HepG2 (cell line): Measurements from ENCODE around the gene EFL1. TPM values are rescaled to one million over a fixed set of nuclear protein-coding genes. Genes with fewer than 3 reads are reported as not detected.
A peak's percentile ranks its signal among the peaks of the same experiment; 100 is the strongest.

Source experiments
- ATAC-seq: fragments of 200-7000 bp; cut with Tn5 transposase; 3 replicates; pipeline ENCODE4 v1.9.1; 2020; ENCODE audit warnings: mild to moderate bottlenecking, moderate library complexity
- BruUV-seq: library from RNA; stranded (reverse); fragments of 400-500 nt; replicated peaks from 2 replicates; lab custom pipeline; 2021; lab: Mats Ljungman, UMichigan
- CTCF ChIA-PET: fragments of 300-600 bp; formaldehyde crosslinking; extraction: SDS; loops from one replicate; lab custom pipeline; 2021; ENCODE audit warnings: low total read pairs, inconsistent platforms, low intra/inter-chr PET ratio; lab: Yijun Ruan, JAX
- POLR2A ChIA-PET: fragments of 350-600 bp; sonication (Branson Sonifier 250); formaldehyde crosslinking; loops from one replicate; lab custom pipeline; 2020; ENCODE audit warnings: antibody characterized with exemption, inconsistent platforms; lab: Yijun Ruan, JAX
- DNase-seq: peaks from one replicate; pipeline ENCODE4 v3.0.0-alpha.2; 2015; ENCODE audit warnings: low spot score
- FAIRE-seq: peaks from 3 replicates; lab custom pipeline; 2011; peaks lifted over from hg19 to GRCh38; lab: Jason Lieb, UNC
- H2AFZ ChIP-seq: one replicate; pipeline ENCODE4 v1.6.1; 2011; ENCODE audit warnings: low read length, inconsistent platforms
- H3K27ac ChIP-seq: fragments of 300-600 bp; 3 replicates; pipeline ENCODE4 v1.8.0; 2011; ENCODE audit warnings: mixed run types, mild to moderate bottlenecking, mixed read lengths, low read length, inconsistent platforms; ENCODE audit not compliant: insufficient read depth; ENCODE audit errors: extremely low read length
- H3K27me3 ChIP-seq, 2 experiments: fragments of 200-600 bp in 1 of 2; 2 replicates in 1 of 2; 3 replicates in 1 of 2; pipeline versions ENCODE4 v1.6.0 to v1.8.0; 2011; ENCODE audit warnings: low read length in 2 of 2, mild to moderate bottlenecking in 2 of 2, moderate library complexity in 2 of 2, inconsistent platforms in 1 of 2; ENCODE audit not compliant: insufficient read depth in 2 of 2, control insufficient read depth in 1 of 2
- H3K36me3 ChIP-seq, 2 experiments: fragments of 200-600 bp in 1 of 2; replicated peaks in 1 of 2; 2 replicates in 1 of 2; 3 replicates in 1 of 2; pipeline versions ENCODE4 v1.5.1 to v1.8.0; 2011; ENCODE audit warnings: low read length in 2 of 2, inconsistent platforms in 1 of 2; ENCODE audit not compliant: insufficient read depth in 2 of 2, control insufficient read depth in 1 of 2
- H3K4me1 ChIP-seq: 2 replicates; pipeline ENCODE4 v1.5.1; 2012; ENCODE audit warnings: low read length, inconsistent platforms; ENCODE audit not compliant: insufficient read depth
- H3K4me2 ChIP-seq: 2 replicates; pipeline ENCODE4 v1.6.0; 2011; ENCODE audit warnings: low read depth, low read length, inconsistent platforms
- H3K4me3 ChIP-seq, 3 experiments: fragments of 200-600 bp in 1 of 3; sonication (generic), shearing (Covaris generic) in 1 of 3; replicated peaks in 1 of 3; 2 replicates each; pipeline ENCODE4 v1.5.1; 2011 to 2016; ENCODE audit warnings: low read length in 3 of 3, inconsistent platforms in 2 of 3, low read depth in 2 of 3, mild to moderate bottlenecking in 2 of 3, control low read depth in 1 of 3, mixed read lengths in 1 of 3; ENCODE audit not compliant: insufficient read depth in 1 of 3
- H3K79me2 ChIP-seq: one replicate; pipeline ENCODE4 v1.6.1; 2011; ENCODE audit warnings: low read length, inconsistent platforms; ENCODE audit not compliant: insufficient read depth
- H3K9ac ChIP-seq: 2 replicates; pipeline ENCODE4 v1.6.0; 2011; ENCODE audit warnings: mild to moderate bottlenecking, low read depth, low read length, inconsistent platforms; ENCODE audit not compliant: insufficient read depth
- H3K9me3 ChIP-seq: 2 replicates; pipeline ENCODE4 v1.5.1; 2012; ENCODE audit warnings: mild to moderate bottlenecking, low read length
- H4K20me1 ChIP-seq: 2 replicates; pipeline ENCODE4 v1.6.0; 2011; ENCODE audit warnings: inconsistent platforms, mild to moderate bottlenecking, low read length, moderate library complexity; ENCODE audit not compliant: insufficient read depth
- ATF7 ChIP-seq, 2 experiments: fragments of 450-650 bp in 1 of 2; sonication (generic) in 1 of 2; formaldehyde crosslinking in 1 of 2; IDR thresholded peaks; 2 replicates each; pipeline versions ENCODE4 v1.4.0 to v1.6.1; 2016 to 2020; ENCODE audit warnings: antibody characterized with exemption in 1 of 2, mild to moderate bottlenecking in 1 of 2, missing genetic modification reagents in 1 of 2
- FLYWCH1 ChIP-seq: sonication (generic); formaldehyde crosslinking; IDR thresholded peaks from 2 replicates; pipeline ENCODE4 v1.8.1; 2023; ENCODE audit warnings: mild to moderate bottlenecking, missing genetic modification reagents
- FOXM1 ChIP-seq: sonication (generic); formaldehyde crosslinking; IDR thresholded peaks from 2 replicates; pipeline ENCODE4 v1.5.0; 2020; ENCODE audit warnings: missing genetic modification reagents
- KDM4B ChIP-seq: sonication (generic); formaldehyde crosslinking; IDR thresholded peaks from 2 replicates; pipeline ENCODE4 v1.4.0; 2020; ENCODE audit warnings: missing genetic modification reagents
- ZFP82 ChIP-seq: sonication (generic); formaldehyde crosslinking; IDR thresholded peaks from 2 replicates; pipeline ENCODE4 v1.5.1; 2020; ENCODE audit warnings: mild to moderate bottlenecking, missing genetic modification reagents, borderline replicate concordance
- ZNF670 ChIP-seq: sonication (generic); formaldehyde crosslinking; IDR thresholded peaks from 2 replicates; pipeline ENCODE4 v1.8.0; 2022; ENCODE audit warnings: mild to moderate bottlenecking, missing genetic modification reagents, borderline replicate concordance
- WGBS: methylation state at CpG from one replicate; pipeline ENCODE4 v1.1.6; 2017; ENCODE audit warnings: low lambda C conversion rate; 5-methylcytosine and 5-hydroxymethylcytosine counted together
- in situ Hi-C: cut with HindIII; loops from 2 replicates; pipeline ENCODE4 v1.10.0; 2017; ENCODE audit warnings: low pct_unique_long_range_greater_than_20kb; ENCODE audit not compliant: extremely low pct_ligation_motif_present
- intact Hi-C: fragments of 100-400 bp; cut with micrococcal nuclease; formaldehyde crosslinking; loops from one replicate; pipeline ENCODE4 v1.10.0; 2022; ENCODE audit not compliant: unreplicated experiment
- polyA plus RNA-seq, 8 experiments: library from polyadenylated mRNA; depleted of rRNA in 3 of 8; stranded (reverse) in 7 of 8; unstranded in 1 of 8; fragments of >200 nt; fragmentation: Illumina TruSeq in 4 of 8; extraction: Trizol in 4 of 8; gene quantifications; 2 replicates each; pipeline versions ENCODE4 v1.2.1 to v1.2.3, GENCODE V29; 2011 to 2016; ENCODE audit warnings: low read depth in 4 of 8, missing spikeins in 1 of 8, mixed read lengths in 1 of 8; ENCODE audit not compliant: insufficient read depth in 1 of 8
- total RNA-seq, 5 experiments: library from RNA; depleted of rRNA; stranded (reverse); fragments of >200 nt; fragmentation: Illumina TruSeq; extraction: Trizol; gene quantifications; 2 replicates each; pipeline ENCODE4 v1.2.3, GENCODE V29; 2016; ENCODE audit warnings: low read depth in 1 of 5

The EFL1 gene
- total and polyA plus RNA-seq, 2 of the 13 experiments (the other 11 are each of a cell fraction or from before 2014, with no cell fraction given) = 6.4 to 12.0 TPM

GRCh38 chr15:82168757-82169156 lies 93.8 kb downstream of the EFL1 start:
- ATAC-seq (no peak), DNase-seq (no peak), FAIRE-seq (no peak)
- no peak for TF ChIP-seq ZNF670
- TF ChIP-seq KDM4B (CRISPR knock-in tag) = no peak
- no peak for TF ChIP-seq FLYWCH1 (CRISPR knock-in tag)
- TF ChIP-seq ZFP82 (CRISPR knock-in tag) = no peak
- ChIA-PET CTCF (no interaction called here), POLR2A (no interaction called here)
- H3K27me3 ChIP-seq = no peaks in the 10 kb centered on the region
- H4K20me1 ChIP-seq = no peaks in the 10 kb centered on the region
- in situ Hi-C loops = no loop called here
- BruUV-seq = no TSS peak
- no peak overlapping the region for H3K9ac ChIP-seq
- intact Hi-C loops = no loop called here
- H3K4me2 ChIP-seq = no peak overlapping the region
- no peaks in the 10 kb centered on the region for H3K4me1 ChIP-seq
- no peak overlapping the region for H2AFZ ChIP-seq
- peaks cover 0 to 3% of the 10 kb centered on the region in 2 experiments; a peak in 1 of 5 replicates for H3K36me3 ChIP-seq
- no peaks in the 10 kb centered on the region for H3K79me2 ChIP-seq
- 100% methylated on average over 2 of the region's 2 CpGs for WGBS
- H3K4me3 ChIP-seq = no peak overlapping the region
- no peak overlapping the region for H3K27ac ChIP-seq
- H3K9me3 ChIP-seq = no peaks in the 10 kb centered on the region

DNA sequence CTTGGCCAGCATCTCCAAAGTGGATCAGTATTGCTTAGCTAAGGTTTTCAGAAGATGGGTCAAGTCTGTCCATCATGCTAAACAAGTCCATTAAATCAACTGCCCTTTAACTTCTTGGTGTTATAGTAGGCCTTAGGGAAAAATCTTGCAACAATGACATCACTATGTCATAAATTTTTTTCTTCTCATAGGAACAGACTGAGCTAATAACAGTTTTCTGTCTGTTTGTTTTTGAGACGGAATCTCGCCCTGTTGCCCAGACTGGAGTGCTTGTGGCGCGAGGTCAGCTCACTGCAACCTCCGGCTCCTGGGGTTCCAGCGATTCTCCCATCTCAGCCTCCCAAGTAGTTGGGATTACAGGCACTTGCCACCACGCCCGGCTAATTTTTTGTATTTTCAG lies 94.2 kb downstream of the EFL1 start:
- intact Hi-C loops (no loop called here), in situ Hi-C loops (no loop called here)
- H3K27ac ChIP-seq = no peak overlapping the region
- no TSS peak for BruUV-seq
- no peaks in the 10 kb centered on the region for H3K4me1 ChIP-seq
- no peaks in the 10 kb centered on the region for H3K27me3 ChIP-seq
- no peaks in the 10 kb centered on the region for H4K20me1 ChIP-seq
- no peaks in the 10 kb centered on the region for H3K79me2 ChIP-seq
- TF ChIP-seq FOXM1 (CRISPR knock-in tag) (no peak), ATF7 (IDR thresholded peaks at IDR 0.05) (peak; percentile 28; the same call in 1 of the 2 replicates), ATF7 (CRISPR knock-in tag; IDR thresholded peaks at IDR 0.05) (no peak)
- POLR2A ChIA-PET = no interaction called here
- no peaks in the 10 kb centered on the region for H3K9me3 ChIP-seq
- DNase-seq = no peak
- no peak overlapping the region for H3K9ac ChIP-seq
- H3K4me2 ChIP-seq = no peak overlapping the region
- no peak overlapping the region for H3K4me3 ChIP-seq
- CTCF ChIA-PET = no interaction called here
- no peak overlapping the region for H2AFZ ChIP-seq
- ATAC-seq = no peak
- FAIRE-seq = no peak
- peaks cover under 1 to 7% of the 10 kb centered on the region in 2 experiments; a peak in 2 of 5 replicates for H3K36me3 ChIP-seq
- over 99% methylated on average over 8 of the region's 8 CpGs for WGBS
